NCI-H1436 treated with DMSO at 0.1 percent for 48 hours (cell line): ENCODE data around the gene KLK12.

Experiments
- DNase-seq: peaks from one replicate; lab custom pipeline; 2025; lab: John Stamatoyannopoulos, UW

The KLK12 gene

GRCh38 chr19:50981587-50982146 lies 53.1 kb downstream of the KLK12 start:
- DNase-seq, result no peak

GRCh38 chr19:50980208-50980607 lies 54.6 kb downstream of the KLK12 start:
- DNase-seq, result no peak

- no peak for DNase-seq
Observed at GRCh38 chr19:50979758-50980157, 55.0 kb downstream of the KLK12 start.
